HG02981 (cell line): Measurements from ENCODE around the gene MVB12B.

Source experiments
- ATAC-seq: cut with Tn5 transposase; IDR thresholded peaks from one replicate; pipeline ENCODE4 v1.9.1; 2021; ENCODE audit warnings: mild to moderate bottlenecking, moderate library complexity; ENCODE audit not compliant: unreplicated experiment

Gene MVB12B

GRCh38 chr9:126448865-126449577 is 122.4 kb downstream of the MVB12B start:
- ATAC-seq: no peak

GRCh38 chr9:126449725-126450667 is 123.4 kb downstream of the MVB12B start:
- ATAC-seq: no peak

DNA sequence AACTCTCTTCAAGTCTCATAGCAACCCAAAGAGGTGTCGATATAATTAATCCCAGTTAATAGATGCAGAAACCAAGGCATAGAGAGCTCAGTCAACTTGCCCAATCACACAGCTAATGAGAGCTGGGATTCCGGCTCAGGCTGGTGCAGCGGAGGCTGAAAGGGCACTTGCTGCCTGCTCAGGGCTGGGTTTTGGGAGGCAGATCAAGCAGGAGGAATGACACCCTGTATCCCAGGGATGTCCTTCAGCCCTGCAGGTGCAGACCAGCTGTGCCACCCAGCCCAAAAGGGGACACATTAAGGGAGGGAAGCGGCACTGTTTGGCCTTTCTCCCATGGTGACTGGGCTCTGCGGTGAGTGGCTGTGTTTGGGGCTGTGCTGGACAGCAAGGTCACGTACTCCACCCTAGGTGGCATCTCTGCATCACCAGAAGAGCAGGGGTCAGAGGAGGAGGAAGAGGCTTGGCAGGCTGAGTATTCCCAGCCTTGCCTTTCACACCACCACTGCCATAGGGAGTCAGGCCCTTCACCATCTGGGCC is 124.1 kb downstream of the MVB12B start:
- ATAC-seq: no peak

- ATAC-seq: no peak
These were observed 124.8 kb downstream of the MVB12B start for GRCh38 chr9:126451316-126451885.

DNA sequence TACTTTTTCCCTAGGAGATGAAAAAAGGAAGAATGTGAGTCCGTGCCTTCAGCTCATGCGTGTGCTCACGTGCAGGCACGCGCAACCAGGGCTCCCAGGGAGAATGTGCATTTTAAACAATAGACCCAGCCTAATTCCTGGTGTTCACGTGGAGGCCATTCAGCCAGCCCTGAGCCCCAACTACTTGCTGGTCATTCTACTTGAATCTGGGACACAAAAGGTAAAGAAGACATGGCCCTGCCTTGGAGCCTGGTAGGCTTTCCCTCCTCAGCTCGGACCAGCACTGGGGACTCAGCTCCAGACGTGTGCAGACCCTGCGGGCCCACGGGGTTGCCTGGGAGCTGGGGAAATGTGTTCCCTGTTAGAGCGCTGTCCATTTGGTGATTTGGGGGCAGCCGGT is 125.5 kb downstream of the MVB12B start:
- no peak for ATAC-seq

- ATAC-seq: no peak
These were observed 126.7 kb downstream of the MVB12B start for GRCh38 chr9:126453156-126453963.

GRCh38 chr9:126454215-126454614 is 127.6 kb downstream of the MVB12B start:
- no peak for ATAC-seq

GRCh38 chr9:126454795-126455194 is 128.2 kb downstream of the MVB12B start:
- ATAC-seq: no peak

DNA sequence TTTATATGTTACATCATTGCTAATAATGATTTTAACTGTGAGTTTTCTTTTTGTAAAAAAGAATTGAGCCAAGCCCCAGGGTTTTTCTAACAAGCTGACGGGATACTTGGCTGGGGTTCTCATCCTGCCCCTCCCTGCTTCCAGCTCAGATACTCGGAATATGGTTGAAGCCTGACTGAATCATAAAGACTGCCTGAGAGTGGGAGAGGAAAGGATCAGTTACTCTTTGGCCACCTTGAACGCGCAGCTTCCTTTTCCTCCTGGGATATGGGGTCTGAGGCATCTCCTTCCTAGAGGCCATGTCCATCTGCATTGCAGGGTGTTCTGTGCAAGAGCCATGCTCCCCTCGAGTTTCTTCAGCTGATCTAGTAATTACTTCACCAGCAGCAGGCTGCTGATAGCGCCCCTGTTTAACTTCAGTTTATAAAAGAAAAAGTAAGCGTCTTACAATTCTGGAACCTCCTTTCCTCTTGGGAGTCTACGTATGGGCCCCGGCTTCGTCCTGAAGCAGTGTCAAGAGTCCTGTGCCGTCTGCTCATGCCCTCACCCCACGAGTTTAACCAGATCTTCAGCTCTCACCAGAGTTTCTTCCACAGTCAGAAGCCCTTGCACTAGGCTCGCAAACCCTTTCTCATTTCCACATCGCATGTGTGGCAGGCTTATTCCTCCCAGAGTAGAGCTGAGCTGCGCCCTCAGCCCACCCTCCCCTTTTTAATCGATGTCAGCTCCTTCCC is 130.0 kb downstream of the MVB12B start:
- ATAC-seq: no peak

DNA sequence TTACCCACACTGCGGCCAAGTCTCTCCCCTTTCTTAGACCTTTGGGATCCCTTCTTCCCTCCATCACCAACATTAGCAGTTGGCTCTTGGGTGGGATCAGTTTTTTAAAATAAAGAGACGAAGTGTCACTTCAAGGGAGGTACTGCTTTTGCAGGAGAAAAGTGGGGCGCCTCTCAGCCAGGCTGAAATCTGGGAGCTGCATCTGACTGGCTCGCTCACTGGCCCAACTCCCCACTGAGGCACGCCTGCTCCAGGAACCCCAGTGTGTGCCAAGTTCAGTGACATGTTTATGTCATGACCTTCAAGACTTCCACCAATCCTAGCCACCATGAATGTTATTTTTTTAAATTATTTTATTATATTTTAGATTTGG is 130.5 kb downstream of the MVB12B start:
- no peak for ATAC-seq

GRCh38 chr9:126457890-126458289 is 131.3 kb downstream of the MVB12B start:
- no peak for ATAC-seq

DNA sequence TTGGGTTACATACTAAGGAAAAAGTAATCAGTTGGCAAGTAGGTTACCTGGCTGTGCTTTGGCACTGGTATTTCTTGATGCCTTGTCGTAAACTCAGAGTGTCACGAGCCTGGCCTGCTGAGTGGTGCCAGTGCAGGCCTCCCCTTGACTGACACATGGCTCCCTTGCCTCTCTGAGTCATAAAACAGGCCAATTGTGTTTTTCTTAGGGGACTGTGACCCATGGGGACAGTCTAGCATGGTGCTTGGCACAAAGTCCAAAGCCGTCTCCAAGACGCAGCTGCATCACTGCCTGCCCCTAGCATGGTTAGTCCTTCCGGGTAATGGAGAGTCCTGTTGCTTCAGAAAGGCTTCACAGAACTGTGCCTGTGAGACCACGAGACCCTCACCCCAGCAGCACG is 132.5 kb downstream of the MVB12B start:
- ATAC-seq: no peak

- ATAC-seq: no peak
These were observed 132.9 kb downstream of the MVB12B start for GRCh38 chr9:126459546-126459945.

DNA sequence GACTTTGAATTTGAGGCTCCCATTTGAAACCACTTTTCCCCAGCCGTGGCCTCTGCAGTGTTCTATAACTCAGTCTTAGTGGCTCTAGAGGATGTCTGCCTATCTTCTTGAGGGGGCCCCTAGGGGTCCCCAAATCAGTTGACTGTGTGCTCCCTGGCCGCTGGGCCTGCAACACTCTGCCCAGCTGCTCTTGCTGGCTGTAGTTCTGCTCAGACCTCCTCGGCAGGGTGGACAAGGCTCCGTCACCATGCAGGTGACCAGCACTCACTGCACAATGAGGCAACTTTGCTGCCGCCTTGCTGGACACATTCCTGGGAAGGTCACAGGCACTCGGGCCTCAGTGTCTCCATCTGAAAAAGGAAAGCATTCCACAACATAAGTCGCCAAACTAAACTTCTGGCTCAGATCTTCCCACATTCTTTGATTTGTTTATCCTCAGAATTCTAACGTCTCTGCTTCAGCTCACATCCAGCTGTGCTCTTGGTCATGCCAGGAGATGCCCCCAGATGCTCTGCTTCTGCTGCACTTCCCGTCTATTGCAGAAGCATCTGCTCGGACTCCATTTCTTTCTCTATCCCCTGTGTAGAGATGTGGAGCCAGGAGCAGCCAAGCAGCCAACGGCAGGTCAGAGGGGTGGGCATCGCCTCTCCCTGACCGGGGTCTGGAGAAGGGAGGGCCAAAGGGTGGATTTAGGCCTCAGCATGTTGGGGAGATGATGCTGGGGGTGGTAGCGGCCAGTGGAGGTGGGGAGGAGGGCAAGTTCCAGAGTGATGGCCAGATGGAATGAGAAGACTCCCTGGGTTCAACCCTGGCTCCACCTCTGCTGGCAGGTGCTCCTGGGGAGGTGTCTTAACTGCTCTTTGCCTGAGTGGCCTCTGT is 133.6 kb downstream of the MVB12B start:
- no peak for ATAC-seq

DNA sequence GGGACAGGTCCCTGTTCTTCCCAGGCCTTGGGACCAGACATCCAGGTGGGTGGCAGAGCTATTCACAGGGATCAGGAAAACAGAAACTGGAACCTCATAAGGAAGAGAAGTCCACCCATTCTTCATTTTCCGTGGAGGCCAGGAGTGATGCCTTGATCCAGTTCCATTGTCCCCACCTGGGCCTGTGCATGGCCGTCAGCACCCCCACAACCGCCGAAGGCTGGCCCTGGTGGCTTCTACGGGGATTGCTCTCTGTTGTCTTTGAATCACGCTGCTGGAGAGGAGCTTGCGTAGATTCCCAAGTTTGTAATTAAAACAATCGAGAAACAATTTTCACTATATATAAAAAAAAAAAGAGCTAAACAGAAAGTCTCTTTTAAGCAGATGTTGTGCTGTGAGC is 134.4 kb downstream of the MVB12B start:
- no peak for ATAC-seq

DNA sequence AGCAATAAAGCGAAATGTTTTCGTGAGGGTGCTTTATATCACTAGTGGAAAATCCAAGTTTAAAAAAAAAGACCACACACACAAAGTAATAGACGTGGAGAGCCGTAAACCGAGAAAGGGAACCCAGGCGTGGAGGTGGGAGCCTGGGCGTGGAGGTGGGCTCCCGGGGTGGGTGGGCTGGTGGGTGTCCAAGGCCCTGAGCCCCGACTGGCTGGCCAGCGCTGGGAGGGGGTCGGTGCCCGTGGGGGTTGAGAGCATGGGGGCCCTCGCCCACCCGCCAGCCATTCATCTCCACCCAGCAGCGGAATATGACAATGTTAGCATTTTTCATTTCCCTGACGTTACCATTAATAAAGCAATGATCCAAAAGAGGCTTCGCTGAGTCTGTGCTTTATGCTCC is 135.0 kb downstream of the MVB12B start:
- ATAC-seq: no peak

DNA sequence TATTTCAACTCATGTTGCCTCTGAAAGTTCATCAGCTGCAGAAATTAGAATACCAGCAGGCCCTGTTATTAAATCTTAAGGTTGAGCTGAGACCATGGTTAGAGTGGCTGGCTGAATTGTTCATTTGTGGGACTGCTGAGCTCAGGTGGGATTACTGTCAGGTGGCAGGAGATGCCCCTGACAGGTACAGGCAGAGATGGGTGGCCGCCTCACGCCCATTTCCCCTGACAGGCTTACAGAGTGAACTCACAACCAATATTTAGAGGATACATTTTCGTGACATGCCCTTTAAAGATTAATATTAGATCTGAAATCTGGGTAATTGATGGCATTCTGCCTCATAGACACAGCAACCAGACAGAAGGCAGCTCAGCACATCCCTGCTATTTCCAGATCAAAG is 136.0 kb downstream of the MVB12B start:
- ATAC-seq: no peak

DNA sequence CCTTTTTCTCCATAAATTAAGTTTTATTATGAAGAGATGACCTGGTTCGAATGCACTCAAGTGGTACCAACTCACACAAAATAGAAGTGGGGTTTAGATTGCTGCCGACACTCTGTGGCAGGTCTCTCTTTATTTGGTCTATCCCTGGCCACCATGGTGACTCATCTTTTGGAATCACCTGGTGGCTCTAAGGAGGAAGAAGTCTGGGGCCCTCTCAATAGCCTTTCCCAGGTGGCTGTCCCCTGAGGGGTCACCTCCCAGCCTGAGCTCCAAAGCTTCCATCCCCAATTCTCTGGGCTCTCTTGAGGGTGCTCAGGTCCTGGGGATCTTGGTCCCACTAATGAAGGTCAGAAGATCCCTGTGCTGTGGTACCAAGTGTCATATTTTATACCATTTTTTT is 136.8 kb downstream of the MVB12B start:
- ATAC-seq: no peak
